Suprapubic skin (tissue), 3 donors: ENCODE measurements around the gene ZNF805.

ENCODE experiments used
- POLR2A ChIP-seq, 2 donors: fragments of 450-650 bp; IDR thresholded peaks; one replicate each; pipeline ENCODE4 v1.6.1; 2017; ENCODE audit warnings: antibody characterized with exemption in 2 of 2, mild to moderate bottlenecking in 2 of 2, moderate library complexity in 2 of 2
- TF ChIP-seq, protein P1 (sequence below), 2 donors: fragments of 200-600 bp in 1 of 2; fragments of 450-650 bp in 1 of 2; sonication (generic) in 1 of 2; IDR thresholded peaks; one replicate each; pipeline ENCODE4 v1.5.1; 2016 to 2019; ENCODE audit warnings: antibody characterized with exemption in 2 of 2, mild to moderate bottlenecking in 1 of 2, moderate library complexity in 1 of 2

DNA sequence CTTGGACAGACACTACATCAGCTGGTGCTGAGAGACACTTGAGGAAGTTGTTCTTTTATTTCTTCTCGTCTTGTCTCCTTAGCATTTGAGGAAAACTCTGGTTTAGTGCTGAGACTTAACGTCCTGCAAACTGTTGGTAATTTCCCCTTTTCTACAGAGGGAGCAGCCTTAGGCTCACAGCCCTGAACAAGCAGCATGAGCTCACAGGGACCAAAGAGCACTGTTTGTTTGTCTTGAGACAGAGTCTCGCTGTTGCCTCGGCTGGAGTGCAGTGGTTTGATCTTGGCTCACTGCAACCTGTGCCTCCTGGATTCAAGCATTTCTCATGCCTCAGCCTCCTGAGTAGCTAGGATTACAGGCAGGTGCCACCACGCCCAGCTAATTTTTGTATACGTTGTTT, 5.5 kb downstream of the ZNF805 start:
- no peak for TF ChIP-seq POLR2A (IDR thresholded peaks at IDR 0.05)
- TF ChIP-seq, protein P1, sequence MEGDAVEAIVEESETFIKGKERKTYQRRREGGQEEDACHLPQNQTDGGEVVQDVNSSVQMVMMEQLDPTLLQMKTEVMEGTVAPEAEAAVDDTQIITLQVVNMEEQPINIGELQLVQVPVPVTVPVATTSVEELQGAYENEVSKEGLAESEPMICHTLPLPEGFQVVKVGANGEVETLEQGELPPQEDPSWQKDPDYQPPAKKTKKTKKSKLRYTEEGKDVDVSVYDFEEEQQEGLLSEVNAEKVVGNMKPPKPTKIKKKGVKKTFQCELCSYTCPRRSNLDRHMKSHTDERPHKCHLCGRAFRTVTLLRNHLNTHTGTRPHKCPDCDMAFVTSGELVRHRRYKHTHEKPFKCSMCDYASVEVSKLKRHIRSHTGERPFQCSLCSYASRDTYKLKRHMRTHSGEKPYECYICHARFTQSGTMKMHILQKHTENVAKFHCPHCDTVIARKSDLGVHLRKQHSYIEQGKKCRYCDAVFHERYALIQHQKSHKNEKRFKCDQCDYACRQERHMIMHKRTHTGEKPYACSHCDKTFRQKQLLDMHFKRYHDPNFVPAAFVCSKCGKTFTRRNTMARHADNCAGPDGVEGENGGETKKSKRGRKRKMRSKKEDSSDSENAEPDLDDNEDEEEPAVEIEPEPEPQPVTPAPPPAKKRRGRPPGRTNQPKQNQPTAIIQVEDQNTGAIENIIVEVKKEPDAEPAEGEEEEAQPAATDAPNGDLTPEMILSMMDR (IDR thresholded peaks at IDR 0.05): no peak
